Retina (tissue), 1 donor: Measurements from ENCODE around the gene ARID5A.
A peak's percentile ranks its signal among the peaks of the same experiment; 100 is the strongest.
"Not testable (repeated sequence)": the region's sequence is repeated elsewhere in the genome, so short reads cannot be mapped to it uniquely, and the experiment has no call there.

Source experiments
- DNase-seq: peaks from one replicate; pipeline ENCODE4 v3.0.0-alpha.2; 2016

Gene ARID5A, protein sequence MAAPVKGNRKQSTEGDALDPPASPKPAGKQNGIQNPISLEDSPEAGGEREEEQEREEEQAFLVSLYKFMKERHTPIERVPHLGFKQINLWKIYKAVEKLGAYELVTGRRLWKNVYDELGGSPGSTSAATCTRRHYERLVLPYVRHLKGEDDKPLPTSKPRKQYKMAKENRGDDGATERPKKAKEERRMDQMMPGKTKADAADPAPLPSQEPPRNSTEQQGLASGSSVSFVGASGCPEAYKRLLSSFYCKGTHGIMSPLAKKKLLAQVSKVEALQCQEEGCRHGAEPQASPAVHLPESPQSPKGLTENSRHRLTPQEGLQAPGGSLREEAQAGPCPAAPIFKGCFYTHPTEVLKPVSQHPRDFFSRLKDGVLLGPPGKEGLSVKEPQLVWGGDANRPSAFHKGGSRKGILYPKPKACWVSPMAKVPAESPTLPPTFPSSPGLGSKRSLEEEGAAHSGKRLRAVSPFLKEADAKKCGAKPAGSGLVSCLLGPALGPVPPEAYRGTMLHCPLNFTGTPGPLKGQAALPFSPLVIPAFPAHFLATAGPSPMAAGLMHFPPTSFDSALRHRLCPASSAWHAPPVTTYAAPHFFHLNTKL

GRCh38 chr2:96536445-96537065, at the start of gene ARID5A:
Gene ARID5A, plus strand, starts transcription at chr2:96536752. Its CDS starts 75 bp downstream, at chr2:96536827.
- DNase-seq = peak; percentile 86

DNA sequence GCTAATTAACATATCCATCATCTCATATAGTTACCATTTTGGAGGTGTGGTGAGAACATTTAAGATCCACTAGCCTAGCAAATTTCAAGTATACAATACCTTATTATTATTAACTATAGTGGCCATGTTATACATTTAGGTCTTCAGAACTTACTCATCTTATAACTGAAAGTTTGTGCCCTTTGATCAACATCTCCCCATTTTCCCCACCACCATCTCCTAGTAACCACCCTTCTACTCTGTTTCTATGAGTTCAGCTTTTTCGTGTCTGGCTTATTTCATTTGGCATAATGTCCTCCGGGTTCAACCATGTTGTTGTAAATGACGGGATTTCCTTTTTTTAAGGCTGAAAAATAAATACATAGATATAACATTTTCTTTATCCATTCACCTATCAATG, 47.3 kb upstream of the ARID5A start:
- no peak for DNase-seq

DNA sequence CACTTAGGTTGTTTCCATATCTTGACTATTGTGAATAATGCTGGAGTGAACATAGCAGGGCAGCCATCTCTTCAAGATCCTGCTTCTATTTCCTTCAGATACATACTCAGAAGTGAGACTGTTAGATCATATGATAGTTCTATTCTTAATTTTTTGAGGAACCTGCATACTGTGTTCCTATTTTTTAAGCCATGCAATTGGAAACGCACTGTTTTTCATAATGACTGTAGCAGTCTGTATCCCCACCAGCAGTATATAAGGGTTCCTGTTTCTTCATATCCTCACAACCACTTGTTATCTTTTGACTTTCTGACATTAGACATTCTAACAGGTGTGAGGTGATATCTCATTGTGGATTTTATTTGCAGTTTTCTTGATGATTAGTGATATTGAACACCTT, 46.9 kb upstream of the ARID5A start:
- DNase-seq = no peak

DNA sequence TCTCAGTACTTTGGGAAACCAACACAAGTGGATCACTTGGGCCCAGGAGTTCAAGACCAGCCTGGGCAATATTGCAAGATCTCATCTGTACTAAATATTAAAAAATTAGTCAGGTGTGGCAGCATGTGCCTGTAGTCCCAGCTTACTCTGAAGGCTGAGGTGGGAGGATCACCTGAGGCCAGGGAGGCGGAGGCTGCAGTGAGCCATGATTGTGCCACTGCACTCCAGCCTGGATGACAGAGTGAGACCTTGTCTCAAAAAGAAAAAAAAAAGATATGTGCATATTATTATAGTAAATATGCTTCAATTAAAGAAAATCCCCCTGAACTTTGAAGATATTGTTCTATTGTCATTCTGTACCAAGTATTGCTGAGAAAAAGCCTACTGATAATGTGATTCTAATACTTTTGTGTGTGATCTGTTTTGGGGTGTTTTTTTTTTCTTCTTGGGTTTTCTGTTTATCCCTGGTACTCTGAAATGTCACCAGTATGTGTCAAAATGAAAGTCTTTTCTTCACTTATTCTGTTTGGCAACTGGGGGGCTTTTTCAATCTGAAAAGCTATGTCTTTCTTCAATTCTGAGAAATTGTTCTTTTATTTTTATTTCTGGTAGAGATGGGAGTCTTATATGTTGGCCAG, 44.6 kb upstream of the ARID5A start:
- DNase-seq = no peak

DNA sequence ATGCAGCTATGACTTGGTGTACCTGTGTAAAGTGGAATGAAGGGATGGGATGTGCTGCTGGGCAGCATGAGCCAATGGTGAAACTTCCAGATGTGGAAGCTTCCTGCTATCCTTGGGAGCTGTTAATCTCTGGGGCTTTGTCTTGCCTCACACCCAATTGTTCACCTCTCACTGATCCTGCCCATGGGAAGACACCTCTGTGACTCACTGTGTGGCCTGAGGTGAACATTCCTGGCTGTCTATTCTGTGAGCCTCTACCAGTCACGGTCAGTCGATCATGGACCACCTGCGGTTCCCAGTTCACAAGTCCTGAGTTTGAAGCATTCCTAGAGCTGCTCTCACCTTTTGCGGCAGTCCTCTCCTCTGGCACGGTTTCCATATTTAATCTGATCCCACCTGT, 43.5 kb upstream of the ARID5A start:
- no peak for DNase-seq

DNA sequence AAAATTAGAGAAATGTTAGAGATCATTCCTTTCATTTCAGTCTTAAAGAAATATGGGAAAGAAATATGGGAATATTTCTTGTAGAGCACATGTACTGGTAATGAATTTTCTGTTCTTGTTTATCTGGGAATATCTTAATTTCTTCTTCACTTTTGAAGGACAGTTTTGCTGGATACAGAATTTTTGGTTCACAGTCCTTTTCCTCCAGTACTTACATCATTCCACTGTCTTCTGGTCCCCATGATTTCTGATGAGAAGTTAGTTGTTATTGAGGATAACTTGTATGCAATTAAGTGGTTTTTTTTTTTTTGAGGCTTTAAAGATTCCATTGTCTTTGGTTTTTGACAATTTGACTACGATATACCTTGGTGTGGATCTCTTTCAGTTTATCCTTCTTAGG, 42.4 kb upstream of the ARID5A start:
- no peak for DNase-seq

DNA sequence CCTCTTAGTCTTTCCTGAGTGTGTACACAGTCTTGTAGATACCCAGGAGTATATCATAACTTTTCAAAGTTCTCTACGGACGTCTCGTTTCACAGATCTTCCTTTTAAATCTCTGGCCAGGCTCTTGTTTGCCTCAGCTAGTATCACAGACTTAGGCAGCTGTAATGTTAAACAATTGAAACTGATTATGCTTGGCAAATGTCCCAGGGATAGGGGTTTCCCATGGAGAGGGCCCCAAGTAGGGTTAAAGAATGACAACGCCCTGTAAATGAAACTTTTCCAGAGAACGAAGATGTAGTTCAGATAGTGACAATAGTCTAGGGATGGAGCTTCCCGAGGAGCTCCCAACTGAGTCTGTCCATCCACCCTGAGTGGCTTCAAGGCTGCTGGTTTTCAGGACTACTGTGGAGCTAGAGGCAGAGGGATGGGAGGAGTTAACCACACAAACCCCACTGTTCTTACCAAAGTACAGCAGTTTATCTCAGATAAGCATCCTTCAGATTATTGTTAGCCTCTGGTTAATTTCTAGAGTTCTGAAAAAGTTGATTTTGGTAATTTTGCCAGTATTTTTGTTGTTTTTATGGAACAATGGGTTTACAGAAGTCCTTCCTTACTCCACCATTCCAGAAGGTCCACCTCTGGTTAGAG, 40.4 kb upstream of the ARID5A start:
- DNase-seq = no peak

- DNase-seq = no peak
These were observed 38.5 kb upstream of the ARID5A start for GRCh38 chr2:96498021-96498431.

- not testable (repeated sequence) for DNase-seq
These were observed 37.9 kb upstream of the ARID5A start for GRCh38 chr2:96498611-96499010.

DNA sequence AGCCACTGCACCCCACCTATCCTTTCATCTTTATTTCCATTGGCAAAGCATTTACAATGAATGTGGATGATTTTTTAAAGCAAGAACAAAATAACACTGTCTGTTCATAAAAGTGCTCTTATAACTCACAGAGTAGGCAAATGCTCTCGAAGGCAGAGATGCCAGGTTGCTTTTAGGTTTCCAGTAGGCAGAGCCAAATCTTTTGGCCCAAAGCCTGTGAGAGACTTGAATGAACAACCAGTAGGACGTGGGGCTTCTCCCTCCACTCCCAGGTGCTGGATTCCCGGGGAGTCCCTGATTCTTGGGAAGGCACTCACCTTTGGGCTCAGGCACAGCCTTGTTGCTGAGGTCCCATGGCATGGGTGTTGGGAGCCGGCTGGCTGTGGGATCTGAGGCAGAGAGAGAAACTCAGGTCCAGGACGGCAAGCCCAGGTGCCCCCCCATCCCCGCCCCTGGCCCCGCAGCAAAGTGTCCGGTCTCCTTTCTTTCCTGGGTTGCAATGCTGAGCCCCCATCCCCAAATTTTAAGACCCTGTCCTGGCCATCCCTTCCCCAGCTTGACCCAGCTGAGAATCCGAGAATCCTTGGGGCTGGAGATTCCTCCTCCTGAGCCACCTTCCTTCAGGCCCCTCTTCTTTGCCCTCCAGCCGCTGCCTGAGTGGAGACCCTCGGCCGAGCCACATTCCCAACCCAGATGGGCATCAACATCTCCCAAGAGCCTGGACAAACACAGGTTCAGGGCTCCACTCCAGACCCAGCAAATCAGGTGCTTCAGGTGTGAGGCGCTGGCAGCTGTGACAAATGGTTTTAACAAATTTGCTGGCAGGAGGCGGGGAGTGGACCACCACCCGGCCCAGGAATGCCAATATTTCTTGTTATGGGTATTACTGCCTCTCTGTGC, 37.2 kb upstream of the ARID5A start:
- no peak for DNase-seq

DNA sequence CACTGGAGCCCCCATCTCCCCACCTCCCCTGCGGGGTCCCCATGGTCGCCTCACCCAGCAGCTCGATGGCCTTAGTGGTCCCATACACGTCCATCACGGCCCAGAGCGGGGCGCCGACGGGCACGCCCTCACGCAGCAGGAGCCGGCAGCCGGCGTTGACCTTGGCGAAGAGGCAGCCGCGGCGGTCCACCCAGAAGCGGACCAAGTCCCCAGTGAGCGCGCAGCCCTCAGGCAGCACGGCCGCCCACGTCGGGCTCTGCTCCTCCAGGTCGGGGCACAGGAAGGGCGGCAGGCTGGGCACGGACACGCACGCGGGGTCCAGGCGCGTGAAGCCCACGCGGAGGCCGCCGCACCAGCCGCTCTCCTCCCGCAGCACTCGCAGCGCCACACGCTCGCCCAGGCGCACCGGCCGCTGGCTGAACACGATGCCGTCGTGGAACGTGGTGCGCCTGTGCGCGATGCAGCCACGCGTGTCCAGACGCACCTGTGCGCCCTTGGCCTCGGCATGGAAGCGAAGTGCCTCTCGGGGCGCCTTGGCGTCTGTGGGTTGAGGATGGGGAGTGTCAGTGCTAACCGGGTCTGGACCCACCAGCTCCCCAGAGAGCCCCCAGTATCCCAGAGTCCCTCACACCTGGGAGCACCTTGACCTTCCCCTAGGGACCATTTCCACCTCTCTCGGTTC, 36.0 kb upstream of the ARID5A start:
- DNase-seq = peak; percentile 47

GRCh38 chr2:96501471-96501874, 35.1 kb upstream of the ARID5A start:
- no peak for DNase-seq

GRCh38 chr2:96501886-96502810, 34.4 kb upstream of the ARID5A start:
- no peak for DNase-seq

GRCh38 chr2:96502891-96503636, 33.5 kb upstream of the ARID5A start:
- no peak for DNase-seq

GRCh38 chr2:96503637-96504243, 32.8 kb upstream of the ARID5A start:
- no peak for DNase-seq

- no peak for DNase-seq
These were observed 31.2 kb upstream of the ARID5A start, which contains the start of gene NEURL3 for GRCh38 chr2:96505231-96505889. Gene NEURL3, minus strand, starts transcription at chr2:96505357. Its CDS starts 71 bp downstream, at chr2:96505286.

DNA sequence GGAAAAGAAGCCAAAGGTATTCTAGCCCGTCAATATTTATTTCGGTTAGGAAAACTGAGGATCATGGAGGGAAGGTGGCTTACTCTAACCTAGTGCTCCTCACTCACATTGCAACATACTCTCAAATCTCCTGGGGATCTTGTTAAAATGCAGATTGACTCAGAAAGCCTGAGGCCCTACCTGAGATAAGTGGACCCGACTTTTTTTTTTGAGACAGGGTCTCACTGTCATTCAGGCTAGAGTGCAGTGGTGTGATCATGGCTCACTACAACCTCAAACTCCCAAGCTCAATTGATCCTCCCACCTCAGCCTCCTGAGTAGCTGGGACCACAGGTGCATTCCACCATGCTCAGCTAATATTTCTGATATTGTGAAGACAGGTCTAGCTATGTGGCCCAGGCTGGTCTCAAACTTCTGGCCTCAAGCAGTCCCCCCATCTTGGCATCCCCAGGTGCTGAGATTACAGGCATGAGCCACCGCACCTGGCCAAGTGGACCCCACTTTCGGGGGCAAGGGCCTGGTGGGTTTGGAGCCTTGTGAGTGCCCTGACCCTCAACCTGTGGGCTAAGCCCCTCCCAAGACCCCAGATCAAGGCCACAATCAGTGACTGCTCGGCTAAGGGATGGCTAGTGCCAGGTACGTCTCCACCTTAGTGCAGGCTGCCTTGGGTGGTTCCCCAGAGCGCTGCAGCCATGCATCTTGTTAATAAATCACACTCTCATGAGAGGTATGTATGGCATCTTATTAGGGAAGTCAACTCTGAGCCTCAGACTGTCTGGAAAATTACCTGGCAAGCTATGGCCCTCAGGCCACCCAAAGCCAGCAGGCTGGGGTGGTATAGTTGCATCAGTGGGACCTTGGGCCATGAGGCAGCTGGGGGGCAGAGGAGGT, 30.3 kb upstream of the ARID5A start:
- no peak for DNase-seq
